Measurements from ENCODE around the gene C1QTNF5. TPM values are rescaled to one million over a fixed set of nuclear protein-coding genes. Genes with fewer than 3 reads are reported as not detected.

C1QTNF5 gene
- total RNA-seq, 2 experiments from 2014 or later = not detected

DNA sequence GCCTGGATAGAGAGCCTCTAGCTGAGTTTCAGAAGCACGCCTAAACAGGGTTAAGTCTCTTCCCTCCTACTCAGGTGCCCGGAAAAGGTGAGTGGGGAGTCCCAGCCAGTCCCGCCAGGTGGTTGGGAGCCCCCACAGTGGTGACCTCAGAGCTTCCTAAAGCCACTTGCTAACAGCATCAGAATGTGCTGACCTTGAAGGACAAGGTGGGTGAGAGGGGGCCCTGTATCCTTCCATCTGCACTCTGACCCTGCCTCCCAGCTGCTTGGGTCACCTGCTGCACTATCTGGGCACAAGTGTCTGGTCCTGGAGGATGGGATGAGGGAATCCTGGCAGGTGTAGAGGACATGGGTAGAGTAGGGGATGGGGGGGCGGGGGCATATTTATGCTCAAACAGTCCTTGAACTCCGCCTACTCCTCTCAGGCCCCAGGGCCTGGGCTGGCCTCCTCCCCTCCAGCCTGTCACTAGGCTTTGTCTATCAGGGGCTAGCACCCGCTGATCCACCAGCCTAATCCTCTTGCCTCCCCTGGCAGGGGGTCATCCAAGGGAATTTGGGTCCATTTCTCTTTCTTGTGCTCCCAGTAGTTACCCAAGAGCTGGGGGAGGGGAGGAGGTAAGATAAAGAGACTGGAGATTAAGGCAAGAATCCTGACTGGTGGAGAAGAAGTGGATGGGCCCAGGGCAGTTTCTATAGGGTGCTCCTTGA lies 37.4 kb upstream of the C1QTNF5 start:
- intact Hi-C loops (cut with micrococcal nuclease) = no loop called here
- Mint-ChIP-seq H3K27me3 (ENCODE audit: low read depth) (no peaks in the 10 kb centered on the region), H3K27ac (no peak overlapping the region), H3K4me1 (ENCODE audit: low read depth) (peaks cover 9% of the 10 kb centered on the region), H3K36me3 (ENCODE audit: low read depth) (no peaks in the 10 kb centered on the region), H3K9me3 (no peaks in the 10 kb centered on the region), H3K4me3 (no peak overlapping the region)
- no peak for DNase-seq
- CTCF ChIA-PET = interaction anchor here (0.8 to 11.9 kb wide), 2 partner anchors 21 to 103 kb away, joined by 3 to 132 read pairs; no protein-coding TSS in a partner anchor

DNA sequence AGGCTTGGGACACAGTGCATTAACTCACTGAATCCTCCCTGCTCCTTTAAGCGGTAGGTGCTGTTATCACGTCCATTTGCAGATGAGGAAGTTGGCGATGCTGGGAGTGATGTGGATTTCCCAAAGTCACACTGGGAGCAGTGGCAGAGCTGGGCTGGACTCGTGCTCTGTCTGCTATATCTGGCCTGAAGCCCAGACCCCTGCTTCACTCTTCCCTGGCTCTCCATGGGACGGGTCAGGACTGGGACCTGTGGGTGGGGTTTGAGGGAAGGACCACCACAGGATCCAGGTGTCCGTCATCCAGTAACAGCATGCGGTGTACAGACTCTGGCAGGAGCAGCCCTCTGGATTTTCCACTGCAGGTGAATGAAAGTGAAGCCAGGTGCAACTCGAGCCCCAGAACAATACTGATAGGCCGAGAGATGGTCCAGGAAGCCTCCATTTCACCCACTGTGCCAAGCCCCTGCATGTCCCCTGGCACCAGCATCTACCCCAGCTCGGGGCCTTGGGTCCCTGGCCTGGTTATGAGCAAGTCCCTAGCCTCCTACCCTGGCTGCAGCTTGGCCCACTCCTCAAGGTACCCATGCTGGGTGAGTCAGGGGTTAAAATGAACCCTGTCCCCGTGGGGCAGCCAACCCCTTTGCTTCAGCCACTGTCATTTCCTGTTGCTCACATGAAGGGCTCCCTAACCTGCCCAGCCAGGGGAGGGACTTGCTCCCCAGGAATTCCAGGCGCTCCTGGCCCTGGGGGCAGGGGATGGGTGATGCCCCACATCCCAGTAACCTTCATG lies 36.6 kb upstream of the C1QTNF5 start:
- no peak for DNase-seq

DNA sequence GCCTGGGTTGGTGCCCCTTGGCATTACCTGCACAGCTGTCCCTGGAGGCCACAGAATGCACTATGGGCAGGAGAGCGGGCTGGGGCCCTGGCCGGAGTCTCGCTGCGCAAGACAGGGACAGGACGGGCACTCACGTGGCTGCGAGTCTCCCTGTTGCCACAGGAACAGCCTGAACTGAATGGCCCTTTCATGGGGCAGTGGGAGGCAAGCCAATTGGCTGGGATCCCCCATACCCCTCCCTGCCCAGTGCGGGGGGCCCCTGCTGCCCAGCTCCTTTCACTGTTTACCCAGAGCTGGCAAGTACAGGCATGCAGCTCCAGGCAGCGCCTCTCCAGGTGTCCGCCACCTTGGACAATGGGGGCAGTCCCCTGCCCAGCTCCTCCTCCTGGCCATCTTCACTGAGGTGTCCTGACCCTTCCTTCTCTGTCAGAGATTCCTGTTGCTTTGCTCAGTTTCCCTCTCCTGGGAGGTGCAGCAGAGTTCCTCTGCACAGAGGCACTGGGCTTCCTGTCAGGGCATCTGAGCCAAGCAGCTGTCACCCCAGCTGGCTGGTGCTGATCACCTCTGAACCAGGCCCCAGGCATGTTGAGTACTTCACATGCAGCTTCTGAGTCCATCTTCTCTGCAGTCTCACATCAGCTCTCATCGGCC lies 35.6 kb upstream of the C1QTNF5 start:
- no peak overlapping the region for H3K27ac Mint-ChIP-seq
- DNase-seq = no peak
- intact Hi-C loops (cut with micrococcal nuclease) = no loop called here
- no peak overlapping the region for H3K4me3 Mint-ChIP-seq
- peaks cover 9% of the 10 kb centered on the region for H3K4me1 Mint-ChIP-seq (ENCODE audit: low read depth)
- CTCF ChIA-PET = interaction anchor here (0.7 to 11.9 kb wide), 5 partner anchors 14 to 98 kb away, joined by 3 to 132 read pairs (median 6); no protein-coding TSS in a partner anchor
- no peaks in the 10 kb centered on the region for H3K9me3 Mint-ChIP-seq
- H3K27me3 Mint-ChIP-seq (ENCODE audit: low read depth) = peaks cover 1% of the 10 kb centered on the region
- no peaks in the 10 kb centered on the region for H3K36me3 Mint-ChIP-seq (ENCODE audit: low read depth)

More for the DNA sequence above, 36.6 kb upstream of the C1QTNF5 start:
- no peak overlapping the region for H3K4me3 Mint-ChIP-seq
- H3K36me3 Mint-ChIP-seq (ENCODE audit: low read depth) = no peaks in the 10 kb centered on the region
- no peak overlapping the region for H3K27ac Mint-ChIP-seq
- H3K27me3 Mint-ChIP-seq (ENCODE audit: low read depth) = no peaks in the 10 kb centered on the region
- intact Hi-C loops (cut with micrococcal nuclease) = no loop called here
- no peaks in the 10 kb centered on the region for H3K9me3 Mint-ChIP-seq
- CTCF ChIA-PET = interaction anchor here (0.7 to 11.9 kb wide), 4 partner anchors 20 to 97 kb away, joined by 3 to 132 read pairs (median 11); no protein-coding TSS in a partner anchor
- H3K4me1 Mint-ChIP-seq (ENCODE audit: low read depth) = peaks cover 9% of the 10 kb centered on the region

- intact Hi-C loops (cut with micrococcal nuclease) = no loop called here
- DNase-seq = no peak
- Mint-ChIP-seq H3K9me3 (no peaks in the 10 kb centered on the region), H3K4me1 (ENCODE audit: low read depth) (peaks cover 4% of the 10 kb centered on the region), H3K4me3 (no peak overlapping the region), H3K36me3 (ENCODE audit: low read depth) (no peaks in the 10 kb centered on the region), H3K27ac (no peak overlapping the region), H3K27me3 (ENCODE audit: low read depth) (peaks cover 2% of the 10 kb centered on the region)
- CTCF ChIA-PET = interaction anchor here (0.7 to 11.9 kb wide), 6 partner anchors 10 to 704 kb away, joined by 4 to 132 read pairs (median 6); no protein-coding TSS in a partner anchor
Measured at GRCh38 chr11:119375337-119376196, 34.9 kb upstream of the C1QTNF5 start.

DNA sequence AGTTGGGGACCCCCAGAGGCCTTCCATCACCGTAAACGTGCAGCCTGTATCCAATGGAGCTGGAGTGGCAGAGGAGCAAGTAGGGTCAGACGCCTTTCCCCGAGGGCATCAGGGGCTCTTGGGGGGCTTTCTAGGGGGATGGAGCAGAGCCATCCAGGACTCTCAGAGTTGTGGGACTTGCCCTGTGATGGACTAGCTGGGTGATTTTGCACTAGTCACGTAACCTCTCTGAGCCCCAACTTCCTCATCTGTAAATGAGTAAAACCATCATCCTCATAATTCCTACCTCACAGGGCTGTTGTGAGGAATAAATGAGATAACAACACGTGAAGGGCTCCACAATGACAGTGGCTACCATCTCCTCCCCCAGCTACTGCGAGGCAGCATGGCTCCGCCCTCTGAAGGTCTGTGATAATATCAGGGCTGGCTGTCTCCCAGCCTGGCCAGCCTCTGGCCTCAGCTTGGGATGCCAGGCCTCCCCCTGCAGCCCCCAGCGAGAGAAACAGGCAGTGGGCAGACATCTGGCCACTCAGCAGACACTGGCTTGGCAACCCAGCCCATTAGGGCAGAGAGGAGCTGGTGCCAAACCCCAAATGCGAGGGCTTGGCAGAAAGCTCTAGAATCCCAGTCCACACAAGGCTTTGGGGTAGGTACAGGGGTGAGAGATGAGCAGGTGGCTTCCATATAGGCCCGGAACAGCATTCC lies 34.1 kb upstream of the C1QTNF5 start:
- H3K4me1 Mint-ChIP-seq (ENCODE audit: low read depth) = peaks cover 4% of the 10 kb centered on the region
- no peak overlapping the region for H3K4me3 Mint-ChIP-seq
- H3K27me3 Mint-ChIP-seq (ENCODE audit: low read depth) = peaks cover 8% of the 10 kb centered on the region
- H3K36me3 Mint-ChIP-seq (ENCODE audit: low read depth) = no peaks in the 10 kb centered on the region
- no peak for DNase-seq
- CTCF ChIA-PET = interaction anchor here (0.6 to 11.9 kb wide), 10 partner anchors 9 to 734 kb away, joined by 3 to 132 read pairs (median 5); no protein-coding TSS in a partner anchor
- no peak overlapping the region for H3K27ac Mint-ChIP-seq
- no peaks in the 10 kb centered on the region for H3K9me3 Mint-ChIP-seq
- intact Hi-C loops (cut with micrococcal nuclease) = loop anchor here (1.0 kb wide), 1 partner anchor 18 kb away; no protein-coding TSS in a partner anchor

- no peaks in the 10 kb centered on the region for H3K36me3 Mint-ChIP-seq (ENCODE audit: low read depth)
- CTCF ChIA-PET = interaction anchor here (0.6 to 11.9 kb wide), 10 partner anchors 9 to 735 kb away, joined by 3 to 132 read pairs (median 4); no protein-coding TSS in a partner anchor
- H3K4me1 Mint-ChIP-seq (ENCODE audit: low read depth) = peaks cover 4% of the 10 kb centered on the region
- H3K27ac Mint-ChIP-seq = no peak overlapping the region
- no peak overlapping the region for H3K4me3 Mint-ChIP-seq
- intact Hi-C loops (cut with micrococcal nuclease) = loop anchor here (1.0 kb wide), 1 partner anchor 18 kb away; no protein-coding TSS in a partner anchor
- DNase-seq = peak; percentile 63
- H3K27me3 Mint-ChIP-seq (ENCODE audit: low read depth) = peaks cover 14% of the 10 kb centered on the region
- no peaks in the 10 kb centered on the region for H3K9me3 Mint-ChIP-seq
Measured at GRCh38 chr11:119373921-119374631, 33.4 kb upstream of the C1QTNF5 start.

DNA sequence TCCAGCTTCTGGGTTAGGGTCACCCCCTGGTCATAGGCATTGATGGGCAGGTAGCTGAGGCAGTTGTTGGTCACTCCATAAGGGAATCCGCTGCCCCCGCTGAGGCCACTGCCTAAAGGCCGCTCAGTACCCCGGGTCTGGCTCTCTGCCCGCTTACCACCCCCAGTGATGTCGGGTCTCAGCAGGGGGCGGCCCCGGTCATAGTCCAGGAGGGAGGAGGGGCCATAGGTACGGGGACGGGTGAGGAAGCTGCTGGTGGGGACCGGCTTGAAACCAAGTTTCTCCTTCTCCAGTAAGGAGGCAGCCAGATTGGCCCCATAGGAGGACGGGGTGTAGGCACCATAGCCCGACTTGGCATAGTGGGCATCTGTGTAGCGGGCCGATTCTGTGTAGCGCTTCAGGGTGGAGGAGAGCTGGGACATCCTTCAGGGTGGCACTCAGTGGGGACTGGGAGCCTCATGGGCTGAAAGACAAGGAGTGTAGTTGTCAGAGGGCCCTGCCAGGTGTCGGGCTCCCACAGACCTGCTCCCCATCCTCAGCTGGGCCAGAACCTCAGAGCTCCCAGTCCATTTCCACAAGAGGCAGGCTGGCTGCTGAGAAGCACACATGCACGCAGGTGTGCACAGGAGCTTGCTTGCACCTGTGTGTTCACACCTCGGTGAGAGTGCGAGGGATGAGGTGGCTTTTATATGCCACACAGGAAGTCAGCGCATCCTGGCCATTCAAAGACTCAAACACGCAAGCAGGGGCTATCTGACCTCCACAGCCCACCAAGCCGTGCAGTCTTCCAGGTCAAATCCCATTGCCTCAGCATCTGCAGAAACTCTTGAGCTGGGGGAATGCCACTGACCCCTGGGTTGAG lies 32.6 kb upstream of the C1QTNF5 start:
- Mint-ChIP-seq H3K9me3 (no peaks in the 10 kb centered on the region), H3K27ac (no peak overlapping the region), H3K4me1 (ENCODE audit: low read depth) (peaks cover 4% of the 10 kb centered on the region), H3K36me3 (ENCODE audit: low read depth) (no peaks in the 10 kb centered on the region), H3K4me3 (no peak overlapping the region), H3K27me3 (ENCODE audit: low read depth) (peaks cover 17% of the 10 kb centered on the region)
- intact Hi-C loops (cut with micrococcal nuclease) = no loop called here
- CTCF ChIA-PET = interaction anchor here (0.8 to 11.9 kb wide), 7 partner anchors 10 to 101 kb away, joined by 3 to 132 read pairs (median 6); no protein-coding TSS in a partner anchor
- DNase-seq = no peak

DNA sequence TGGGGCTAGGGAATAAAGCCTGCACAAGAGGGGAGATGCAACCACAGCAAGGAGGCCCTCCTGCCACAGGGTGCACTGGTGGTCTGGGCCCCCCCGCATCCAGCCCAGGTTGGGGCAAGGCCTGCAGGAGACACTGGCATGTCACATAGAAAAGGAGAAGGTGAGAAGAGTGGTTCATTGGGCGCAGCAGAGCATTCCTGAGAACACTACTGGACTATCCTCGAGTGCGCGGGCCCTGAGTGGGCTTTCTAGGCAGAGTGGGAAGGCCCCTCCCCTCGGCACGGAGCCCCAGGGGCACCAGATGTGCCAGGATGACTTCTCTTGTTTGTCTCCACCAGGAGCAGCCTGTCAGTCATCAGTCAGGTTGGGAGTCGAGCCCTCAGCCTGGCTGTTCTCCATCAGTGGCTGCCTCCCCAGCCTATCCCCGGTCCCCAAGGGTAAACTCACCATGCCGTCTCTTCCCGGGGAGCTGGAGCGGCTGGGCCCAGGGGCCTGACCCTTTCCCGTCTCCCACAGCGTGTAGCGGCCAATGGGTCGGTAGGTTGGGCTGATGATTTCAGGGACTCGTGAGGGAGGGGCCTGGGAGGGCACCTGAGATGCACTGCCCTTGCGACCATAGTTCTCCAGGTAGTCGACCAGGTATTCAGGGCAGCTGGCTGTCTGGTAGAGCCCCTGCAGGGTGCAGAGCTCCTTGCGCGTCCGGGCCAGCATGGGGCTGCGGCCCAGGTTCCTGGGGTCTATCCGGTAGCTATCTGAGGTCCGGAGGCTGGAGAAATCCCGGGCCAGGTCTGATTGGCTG lies 31.8 kb upstream of the C1QTNF5 start:
- H3K27me3 Mint-ChIP-seq (ENCODE audit: low read depth) = peaks cover 17% of the 10 kb centered on the region

GRCh38 chr11:119371778-119372182 lies 31.1 kb upstream of the C1QTNF5 start:
- CTCF ChIA-PET = interaction anchor here (0.7 to 1.7 kb wide), 3 partner anchors 9 to 24 kb away, joined by 3 to 5 read pairs (median 3); no protein-coding TSS in a partner anchor
- no peak overlapping the region for H3K4me3 Mint-ChIP-seq
- no peak overlapping the region for H3K27ac Mint-ChIP-seq
- H3K9me3 Mint-ChIP-seq = no peaks in the 10 kb centered on the region
- peaks cover 4% of the 10 kb centered on the region for H3K4me1 Mint-ChIP-seq (ENCODE audit: low read depth)
- no peak for DNase-seq
- intact Hi-C loops (cut with micrococcal nuclease) = no loop called here
- peaks cover 21% of the 10 kb centered on the region for H3K27me3 Mint-ChIP-seq (ENCODE audit: low read depth)
- H3K36me3 Mint-ChIP-seq (ENCODE audit: low read depth) = no peaks in the 10 kb centered on the region

More for the DNA sequence above, 31.8 kb upstream of the C1QTNF5 start:
- Mint-ChIP-seq H3K4me3 (no peak overlapping the region), H3K4me1 (ENCODE audit: low read depth) (peaks cover 4% of the 10 kb centered on the region), H3K27ac (no peak overlapping the region), H3K36me3 (ENCODE audit: low read depth) (no peaks in the 10 kb centered on the region), H3K9me3 (no peaks in the 10 kb centered on the region)
- intact Hi-C loops (cut with micrococcal nuclease) = no loop called here
- CTCF ChIA-PET = interaction anchor here (0.7 to 11.9 kb wide), 5 partner anchors 9 to 102 kb away, joined by 3 to 132 read pairs (median 12); no protein-coding TSS in a partner anchor
- no peak for DNase-seq
